Measurements from ENCODE around the gene SNRNP25. TPM values are rescaled to one million over a fixed set of nuclear protein-coding genes. Genes with fewer than 3 reads are reported as not detected.

SNRNP25 gene
- total and polyA plus RNA-seq, 12 donors, result 22.6 to 51.1 (median 32.9) TPM

GRCh38 chr16:50769-51591 is 2.6 kb upstream of the SNRNP25 start:
- Histone ChIP-seq H3K4me3 (no peak overlapping the region), H3K27me3 (no peaks in the 10 kb centered on the region), H3K9me3 (replicated peaks in 1 of 3) (no peaks in the 10 kb centered on the region), H3K27ac (no peak overlapping the region), H3K4me1 (replicated peaks in 1 of 2) (peaks cover 5 to 16% of the 10 kb centered on the region in 2 donors), H3K36me3 (replicated peaks in 1 of 2) (peaks cover 0 to 13% of the 10 kb centered on the region in 2 donors)
- WGBS, 4 donors, result 88 to 89% (median 89%) methylated on average over 15 of the region's 15 CpGs
- DNase-seq, result no peak
- intact Hi-C loops (cut with DNase I), result no loop called here
- no peak for TF ChIP-seq POLR2A (IDR thresholded peaks at IDR 0.05)
- TF ChIP-seq, protein P1, sequence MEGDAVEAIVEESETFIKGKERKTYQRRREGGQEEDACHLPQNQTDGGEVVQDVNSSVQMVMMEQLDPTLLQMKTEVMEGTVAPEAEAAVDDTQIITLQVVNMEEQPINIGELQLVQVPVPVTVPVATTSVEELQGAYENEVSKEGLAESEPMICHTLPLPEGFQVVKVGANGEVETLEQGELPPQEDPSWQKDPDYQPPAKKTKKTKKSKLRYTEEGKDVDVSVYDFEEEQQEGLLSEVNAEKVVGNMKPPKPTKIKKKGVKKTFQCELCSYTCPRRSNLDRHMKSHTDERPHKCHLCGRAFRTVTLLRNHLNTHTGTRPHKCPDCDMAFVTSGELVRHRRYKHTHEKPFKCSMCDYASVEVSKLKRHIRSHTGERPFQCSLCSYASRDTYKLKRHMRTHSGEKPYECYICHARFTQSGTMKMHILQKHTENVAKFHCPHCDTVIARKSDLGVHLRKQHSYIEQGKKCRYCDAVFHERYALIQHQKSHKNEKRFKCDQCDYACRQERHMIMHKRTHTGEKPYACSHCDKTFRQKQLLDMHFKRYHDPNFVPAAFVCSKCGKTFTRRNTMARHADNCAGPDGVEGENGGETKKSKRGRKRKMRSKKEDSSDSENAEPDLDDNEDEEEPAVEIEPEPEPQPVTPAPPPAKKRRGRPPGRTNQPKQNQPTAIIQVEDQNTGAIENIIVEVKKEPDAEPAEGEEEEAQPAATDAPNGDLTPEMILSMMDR (IDR thresholded peaks at IDR 0.05), result no peak

DNA sequence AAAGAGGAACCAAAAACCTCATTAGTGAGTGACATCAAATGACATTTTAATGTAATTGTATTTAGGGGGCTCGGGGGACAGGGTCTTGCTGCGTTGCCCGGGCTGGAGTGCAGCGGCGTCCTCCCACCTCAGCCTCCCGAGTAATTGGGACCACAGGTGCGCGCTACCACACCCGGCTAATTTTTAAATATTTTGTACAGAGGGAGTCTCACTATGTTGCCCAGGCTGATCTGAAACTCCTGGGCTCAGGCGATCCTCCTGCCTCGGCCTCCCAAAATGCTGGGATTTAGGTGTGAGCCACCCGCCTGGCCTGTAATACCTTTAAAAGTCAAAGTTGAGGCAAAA is 581 bp downstream of the SNRNP25 start:
- no peak for DNase-seq
- peaks cover 0 to 17% of the 10 kb centered on the region in 2 donors for H3K36me3 ChIP-seq (replicated peaks in 1 of 2)
- H3K9me3 ChIP-seq (replicated peaks in 1 of 3), result no peaks in the 10 kb centered on the region
- TF ChIP-seq POLR2A (IDR thresholded peaks at IDR 0.05), result no peak
- TF ChIP-seq, protein P1 (IDR thresholded peaks at IDR 0.05), result no peak
- H3K4me1 ChIP-seq (replicated peaks in 1 of 2), result peaks cover 5 to 16% of the 10 kb centered on the region in 2 donors
- intact Hi-C loops (cut with DNase I), result no loop called here
- H3K27me3 ChIP-seq, result no peaks in the 10 kb centered on the region
- H3K27ac ChIP-seq, result no peak overlapping the region
- WGBS, 4 donors, result 49 to 66% (median 53%) methylated on average over 3 to 12 of the region's 12 CpGs
- peak overlapping the region in 3 of 4 donors; percentile 60 to 96 (median 65) for H3K4me3 ChIP-seq

DNA sequence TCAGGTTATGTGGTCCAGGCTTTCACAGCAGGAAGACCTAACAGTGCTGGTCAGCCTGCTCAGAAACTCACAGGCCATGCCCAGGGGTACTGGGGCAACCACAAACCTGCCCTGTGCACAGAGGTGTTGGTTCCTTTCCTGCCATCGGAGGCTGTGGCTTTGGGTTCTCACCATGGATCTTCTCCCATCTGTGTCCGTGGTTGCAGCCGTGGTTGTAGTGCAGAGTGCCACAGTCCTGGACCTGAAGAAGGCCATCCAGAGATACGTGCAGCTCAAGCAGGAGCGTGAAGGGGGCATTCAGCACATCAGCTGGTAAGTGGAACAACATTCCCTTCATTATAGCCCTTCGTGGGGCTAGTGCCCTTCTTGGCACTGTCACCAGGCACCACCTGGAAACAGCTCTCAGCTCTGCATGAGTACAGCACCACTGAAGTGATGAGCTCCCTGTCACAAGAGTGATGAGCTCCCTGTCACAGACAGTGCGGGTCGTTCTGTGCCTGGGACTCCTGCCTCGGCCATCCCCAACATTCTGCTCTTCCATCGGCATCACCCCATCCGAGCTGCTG is 2.0 kb downstream of the SNRNP25 start:
- Histone ChIP-seq H3K9me3 (replicated peaks in 1 of 3) (no peaks in the 10 kb centered on the region), H3K36me3 (replicated peaks in 1 of 2) (peaks cover 0 to 23% of the 10 kb centered on the region in 2 donors), H3K4me3 (no peak overlapping the region), H3K4me1 (replicated peaks in 1 of 2) (peaks cover 5 to 16% of the 10 kb centered on the region in 2 donors), H3K27me3 (no peaks in the 10 kb centered on the region), H3K27ac (no peak overlapping the region)
- DNase-seq, result no peak
- no peak for TF ChIP-seq POLR2A (IDR thresholded peaks at IDR 0.05)
- TF ChIP-seq, protein P1 (IDR thresholded peaks at IDR 0.05), result no peak
- 89 to 100% (median 93%) methylated on average over 6 to 11 of the region's 11 CpGs for WGBS, 4 donors
- intact Hi-C loops (cut with DNase I), result no loop called here

- DNase-seq, result no peak
- no peaks in the 10 kb centered on the region for H3K9me3 ChIP-seq (replicated peaks in 1 of 3)
- intact Hi-C loops (cut with DNase I), result no loop called here
- no peak for TF ChIP-seq POLR2A (IDR thresholded peaks at IDR 0.05)
- TF ChIP-seq, protein P1 (IDR thresholded peaks at IDR 0.05), result no peak
- 92 to 94% (median 92%) methylated on average over 10 to 17 of the region's 17 CpGs for WGBS, 4 donors
- H3K4me3 ChIP-seq, result no peak overlapping the region
- no peak overlapping the region for H3K27ac ChIP-seq
- H3K36me3 ChIP-seq (replicated peaks in 1 of 2), result peaks cover 0 to 23% of the 10 kb centered on the region in 2 donors
- H3K4me1 ChIP-seq (replicated peaks in 1 of 2), result peaks cover 5 to 16% of the 10 kb centered on the region in 2 donors
- H3K27me3 ChIP-seq, result no peaks in the 10 kb centered on the region
These were observed 2.8 kb downstream of the SNRNP25 start for GRCh38 chr16:56231-56927.
